Neural progenitor cell (in vitro differentiated cells): ENCODE data around the gene NODAL.

Experiments
- CTCF ChIP-seq: fragments of 200-600 bp; sonication (generic); IDR thresholded peaks from 2 replicates; pipeline ENCODE4 v1.5.1; 2017; ENCODE audit warnings: antibody characterized with exemption, mild to moderate bottlenecking
- EZH2 ChIP-seq: fragments of 200-600 bp; sonication (generic); IDR thresholded peaks from 2 replicates; pipeline ENCODE4 v1.6.1; 2017; ENCODE audit warnings: antibody characterized with exemption, mild to moderate bottlenecking, moderate library complexity

- TF ChIP-seq CTCF: no peak
- no peak for TF ChIP-seq EZH2
Measured at GRCh38 chr10:70480239-70480861, 38.9 kb upstream of the NODAL start.
